Measurements from ENCODE around the gene RANBP3. TPM values are rescaled to one million over a fixed set of nuclear protein-coding genes. Genes with fewer than 3 reads are reported as not detected.
"Not testable (repeated sequence)": the region's sequence is repeated elsewhere in the genome, so short reads cannot be mapped to it uniquely, and the experiment has no call there.

The RANBP3 gene
- total RNA-seq, 4 donors from 2014 or later = 58.9 to 175 (median 65.0) TPM

- Histone ChIP-seq H3K4me1 (peaks cover 0 to 18% (median 7%) of the 10 kb centered on the region in 4 donors), H3K36me3 (no peaks in the 10 kb centered on the region), H3K4me3 (no peak overlapping the region), H3K9me3 (no peaks in the 10 kb centered on the region), H3K27ac (no peak overlapping the region), H3K27me3 (no peaks in the 10 kb centered on the region)
- DNase-seq = no peak
- in situ Hi-C loops (cut with MboI; ENCODE audit: low pct_ligation_motif_present in 1 of 4, low pct_unique_long_range_greater_than_20kb in 1 of 4, low sequenced_read_pairs in 3 of 4) (no loop called here), intact Hi-C loops (cut with DNase I; ENCODE audit: low total_unique reads) (no loop called here)
- WGBS, 2 donors (ENCODE audit: low coverage in 1 of 2) = 61 to 76% methylated on average over 8 of the region's 8 CpGs
- no peak for TF ChIP-seq POLR2A (IDR thresholded peaks at IDR 0.05)
- no peak for TF ChIP-seq EP300 (IDR thresholded peaks at IDR 0.05; ENCODE audit: low read depth)
- no peak for TF ChIP-seq CTCF (IDR thresholded peaks at IDR 0.05)
- no peak for TF ChIP-seq POLR2AphosphoS5 (IDR thresholded peaks at IDR 0.05)
Measured at GRCh38 chr19:5989388-5990074, 11.6 kb upstream of the RANBP3 start.

- H3K27ac ChIP-seq = no peak overlapping the region
- in situ Hi-C loops (cut with MboI; ENCODE audit: low pct_ligation_motif_present in 1 of 4, low pct_unique_long_range_greater_than_20kb in 1 of 4, low sequenced_read_pairs in 3 of 4) = no loop called here
- H3K36me3 ChIP-seq = no peaks in the 10 kb centered on the region
- H3K9me3 ChIP-seq = no peaks in the 10 kb centered on the region
- no peaks in the 10 kb centered on the region for H3K27me3 ChIP-seq
- H3K4me3 ChIP-seq = no peak overlapping the region
- H3K4me1 ChIP-seq = peaks cover 0 to 11% (median 6%) of the 10 kb centered on the region in 4 donors
- WGBS, 2 donors (ENCODE audit: low coverage in 1 of 2) = 84% methylated on average over 4 to 8 of the region's 8 CpGs
- no peak for TF ChIP-seq POLR2AphosphoS5 (IDR thresholded peaks at IDR 0.05)
- TF ChIP-seq CTCF (IDR thresholded peaks at IDR 0.05) = no peak
- no peak for TF ChIP-seq EP300 (IDR thresholded peaks at IDR 0.05; ENCODE audit: low read depth)
- TF ChIP-seq POLR2A (IDR thresholded peaks at IDR 0.05) = no peak
- intact Hi-C loops (cut with DNase I; ENCODE audit: low total_unique reads) = no loop called here
- no peak for DNase-seq
Measured at GRCh38 chr19:5988517-5989387, 10.8 kb upstream of the RANBP3 start.

GRCh38 chr19:5987077-5987818 is 9.3 kb upstream of the RANBP3 start:
- TF ChIP-seq CTCF (IDR thresholded peaks at IDR 0.05) (peak; percentile 92 to 98 (median 92)), POLR2AphosphoS5 (IDR thresholded peaks at IDR 0.05) (no peak)
- intact Hi-C loops (cut with DNase I; ENCODE audit: low total_unique reads) = no loop called here
- in situ Hi-C loops (cut with MboI; ENCODE audit: low pct_ligation_motif_present in 1 of 4, low pct_unique_long_range_greater_than_20kb in 1 of 4, low sequenced_read_pairs in 3 of 4) = no loop called here
- 0 to 25% methylated on average over 2 to 17 of the region's 17 CpGs for WGBS, 2 donors (ENCODE audit: low coverage in 1 of 2)
- no peaks in the 10 kb centered on the region for H3K27me3 ChIP-seq
- no peaks in the 10 kb centered on the region for H3K36me3 ChIP-seq
- peak overlapping the region in 1 of 4 donors; percentile 10 for H3K27ac ChIP-seq
- H3K4me3 ChIP-seq = peak overlapping the region in 3 of 4 donors; percentile 9 to 32 (median 18)
- H3K4me1 ChIP-seq = peaks cover 0 to 11% (median 6%) of the 10 kb centered on the region in 4 donors
- DNase-seq = peak; percentile 88
- H3K9me3 ChIP-seq = no peaks in the 10 kb centered on the region

GRCh38 chr19:5985837-5986236 is 7.9 kb upstream of the RANBP3 start:
- H3K9me3 ChIP-seq; H3K4me3 ChIP-seq; H3K27ac ChIP-seq; intact Hi-C loops (cut with DNase I; ENCODE audit: low total_unique reads); in situ Hi-C loops (cut with MboI; ENCODE audit: low pct_ligation_motif_present in 1 of 4, low pct_unique_long_range_greater_than_20kb in 1 of 4, low sequenced_read_pairs in 3 of 4); H3K27me3 ChIP-seq; DNase-seq; H3K36me3 ChIP-seq: not testable (repeated sequence)
- 88% methylated on average over 5 of the region's 5 CpGs; no CpG with 5 or more reads in 1 of the 2 donors for WGBS, 2 donors (ENCODE audit: low coverage in 1 of 2)
- peaks cover 0 to 11% (median 6%) of the 10 kb centered on the region in 4 donors for H3K4me1 ChIP-seq
